NCI-H524 treated with DMSO at 0.1 percent for 48 hours (cell line): ENCODE results near the gene NFX1.

Experiments used
- DNase-seq: peaks from one replicate; lab custom pipeline; 2025; lab: John Stamatoyannopoulos, UW

The NFX1 gene

GRCh38 chr9:33267151-33267767, 23.1 kb upstream of the NFX1 start:
- DNase-seq, result no peak

GRCh38 chr9:33270146-33270545, 20.2 kb upstream of the NFX1 start:
- DNase-seq, result no peak

GRCh38 chr9:33272061-33272460, 18.3 kb upstream of the NFX1 start:
- no peak for DNase-seq

- DNase-seq, result no peak
These were observed 16.9 kb upstream of the NFX1 start for GRCh38 chr9:33273266-33273971.

GRCh38 chr9:33273972-33274328, 16.4 kb upstream of the NFX1 start:
- DNase-seq, result no peak

DNA sequence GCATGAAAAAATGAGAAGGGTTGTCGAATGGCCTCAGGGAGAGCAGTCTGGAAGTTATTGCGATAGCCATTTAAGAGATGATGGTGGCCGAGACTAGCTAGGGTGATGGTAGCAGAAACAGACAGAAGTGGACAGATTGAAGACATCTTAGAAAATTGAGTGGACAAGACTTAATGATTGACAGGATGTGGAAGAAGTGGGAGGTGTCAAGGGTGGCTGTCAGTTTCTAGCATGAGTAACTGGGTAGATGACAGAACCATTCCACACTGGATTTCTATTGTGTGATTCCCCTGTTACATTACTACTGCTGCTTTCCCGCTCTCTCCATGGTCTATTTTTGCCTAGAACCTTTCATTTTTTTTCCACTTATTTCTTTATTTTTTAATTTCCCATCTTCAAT, 12.8 kb upstream of the NFX1 start:
- DNase-seq, result no peak

DNA sequence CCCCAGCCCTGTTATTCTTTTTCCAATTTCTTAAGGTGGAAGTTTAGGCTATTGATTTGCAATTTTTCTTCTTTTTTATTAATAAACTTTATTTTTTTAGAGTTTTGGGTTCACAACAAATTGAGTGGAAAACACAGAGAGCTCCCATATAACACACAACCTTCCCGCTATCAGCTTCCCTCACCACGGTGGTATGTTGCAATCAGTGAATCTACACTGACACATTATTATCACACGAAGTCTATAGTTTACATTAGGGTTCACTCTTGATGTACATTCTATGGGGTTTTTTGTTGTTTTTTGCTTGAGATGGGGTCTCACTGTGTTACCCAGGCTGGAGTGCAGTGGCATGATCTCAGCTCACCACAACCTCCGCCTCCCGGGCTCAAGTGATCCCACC, 4.8 kb upstream of the NFX1 start:
- DNase-seq, result no peak

GRCh38 chr9:33287087-33287490, 3.2 kb upstream of the NFX1 start:
- no peak for DNase-seq

- no peak for DNase-seq
These were observed 2.1 kb upstream of the NFX1 start for GRCh38 chr9:33288235-33288634.

DNA sequence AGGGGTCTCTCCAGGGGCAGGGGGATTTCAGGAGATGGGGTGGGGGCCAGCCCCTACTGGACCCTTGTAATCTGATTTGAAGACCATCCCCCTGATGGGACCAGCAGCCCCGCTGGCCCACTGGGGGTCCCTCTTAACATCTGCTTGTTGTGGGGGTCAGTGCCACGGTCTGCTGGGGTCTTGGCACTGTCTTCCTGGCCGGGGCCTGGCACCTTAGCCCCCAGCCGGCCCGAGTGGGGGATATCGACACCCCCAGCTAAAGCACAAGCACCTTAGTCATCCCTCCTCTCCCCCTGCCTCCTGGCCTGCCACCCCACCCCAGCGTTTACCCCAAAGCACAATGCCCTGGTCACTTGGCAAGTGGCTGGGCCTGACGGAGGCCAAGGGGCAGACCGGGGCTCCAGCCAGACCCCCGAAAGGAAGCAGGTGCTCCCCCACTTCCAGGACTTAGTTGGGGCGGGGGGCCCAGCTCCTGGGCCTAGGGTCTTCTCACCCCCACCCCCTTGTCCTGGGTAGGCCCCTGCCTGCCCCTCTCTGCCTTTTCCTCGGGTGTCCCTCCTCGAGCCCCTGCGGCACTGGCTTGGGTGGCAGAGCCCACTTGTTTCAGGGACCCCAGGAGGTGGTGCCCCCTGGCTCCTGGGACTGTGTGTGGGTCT, 1.4 kb upstream of the NFX1 start:
- DNase-seq, result no peak

DNA sequence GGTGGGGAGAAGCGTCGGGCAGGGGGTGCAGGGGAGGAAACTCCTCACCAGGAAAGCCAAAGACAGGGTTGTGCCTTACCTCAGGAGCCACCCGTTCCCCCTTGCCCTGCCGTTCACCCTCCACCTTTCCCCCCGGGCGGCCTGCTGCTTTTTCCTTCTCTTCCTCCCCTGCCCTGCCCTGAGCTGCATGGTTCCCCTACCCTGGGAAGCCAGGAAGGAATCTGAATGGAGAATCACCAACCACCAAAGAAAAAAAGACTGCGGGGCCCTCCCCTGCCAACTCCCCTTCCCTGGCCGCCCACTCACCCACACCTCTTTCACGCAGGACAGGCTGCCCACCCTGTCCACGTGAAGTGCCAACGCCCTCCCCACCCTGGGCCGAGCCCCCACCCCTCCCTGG, 820 bp upstream of the NFX1 start:
- DNase-seq, result no peak

DNA sequence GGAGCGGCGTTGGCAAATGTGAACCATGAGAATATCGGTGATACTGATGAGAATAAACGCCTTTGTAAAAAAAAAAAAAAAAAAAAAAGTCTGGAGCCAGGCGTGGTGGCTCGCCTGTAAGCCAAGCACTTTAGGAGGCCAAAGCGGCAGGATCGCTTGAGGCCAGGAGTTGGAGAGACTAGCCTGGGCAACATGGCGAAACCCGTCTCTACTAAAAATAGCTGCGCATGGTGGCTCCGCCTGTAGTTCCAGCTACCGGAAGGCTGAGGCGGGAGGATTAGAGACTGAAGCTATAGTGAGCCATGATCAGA, 425 bp upstream of the NFX1 start:
- DNase-seq, result no peak

DNA sequence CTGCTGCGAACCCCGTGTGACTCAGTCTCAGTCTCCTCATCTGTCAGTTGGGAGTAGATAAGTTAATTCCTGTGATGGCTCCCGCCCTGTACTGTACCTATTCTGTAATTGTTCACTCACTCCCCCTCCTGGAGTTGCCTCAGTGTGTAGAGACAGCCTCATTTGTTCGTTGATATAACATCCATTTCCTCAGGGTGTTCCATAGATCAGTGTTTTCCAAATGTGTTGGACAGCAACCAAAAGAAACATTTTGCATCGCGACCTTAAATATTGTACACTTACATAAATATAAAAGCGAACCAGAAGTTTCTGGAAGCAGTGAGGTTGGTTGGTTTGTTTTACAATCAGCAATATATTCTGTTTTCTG, 698 bp downstream of the NFX1 start:
- no peak for DNase-seq

DNA sequence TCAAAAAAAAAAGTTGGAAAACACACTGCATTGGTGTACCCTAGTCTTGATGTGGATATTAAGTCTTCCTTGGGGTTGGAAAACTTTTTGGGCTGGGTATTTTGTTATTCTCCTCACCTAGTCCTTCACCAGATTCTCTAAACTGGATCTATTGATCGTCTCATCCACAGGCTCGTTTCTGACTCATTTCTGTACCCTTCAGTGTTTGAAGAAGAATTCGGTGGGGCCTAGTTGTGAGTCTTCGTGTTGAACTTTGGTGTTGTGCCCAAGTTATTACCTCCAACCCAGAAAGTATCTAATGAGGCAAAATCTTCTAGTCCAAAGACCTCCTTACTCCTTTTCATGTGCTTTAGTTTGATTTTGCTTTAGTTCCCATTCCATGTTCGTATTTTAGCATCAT, 1.6 kb downstream of the NFX1 start:
- no peak for DNase-seq

GRCh38 chr9:33293782-33294181, 3.5 kb downstream of the NFX1 start:
- DNase-seq, result no peak

- DNase-seq, result no peak
These were observed 4.5 kb downstream of the NFX1 start for GRCh38 chr9:33294670-33295432.

DNA sequence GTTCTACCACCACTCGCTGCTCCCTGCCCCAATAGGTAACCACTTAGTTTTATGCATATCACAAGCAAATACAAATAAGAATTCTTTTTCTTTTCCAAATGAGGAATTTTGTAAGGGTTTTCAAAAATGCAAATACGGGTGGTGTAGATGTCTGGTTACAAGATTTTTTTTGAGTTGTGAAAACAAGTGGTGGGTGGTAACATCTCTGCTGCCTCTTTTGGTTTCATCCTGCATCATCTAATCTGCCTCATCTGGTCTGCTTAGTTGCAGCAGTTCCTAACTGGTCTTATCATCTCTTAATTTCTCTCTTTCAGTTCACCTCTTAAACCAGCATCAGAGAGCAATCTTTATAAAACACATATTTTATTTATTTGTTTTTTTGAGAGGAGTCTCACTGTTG, 5.3 kb downstream of the NFX1 start:
- DNase-seq, result no peak

DNA sequence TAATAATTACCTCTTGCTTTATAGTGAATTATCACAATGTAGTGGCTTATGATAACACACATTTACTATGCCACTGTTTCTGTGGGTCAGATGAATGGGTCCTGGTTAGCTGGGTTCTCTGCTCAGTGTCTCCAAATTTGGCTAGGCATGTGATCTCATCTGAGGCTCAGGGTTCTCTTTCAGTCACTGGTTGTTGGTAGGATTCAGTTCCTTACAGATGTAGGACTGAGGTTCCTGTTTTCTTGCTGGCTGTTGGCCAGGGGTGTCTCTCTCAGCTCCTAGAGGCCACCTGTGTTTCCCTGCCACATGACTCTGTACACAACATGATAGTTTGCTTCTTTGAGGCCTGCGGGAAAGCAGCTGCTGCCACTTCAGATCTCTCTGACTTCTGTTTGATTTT, 7.1 kb downstream of the NFX1 start:
- peak; percentile 35 for DNase-seq

GRCh38 chr9:33300546-33300945, 10.2 kb downstream of the NFX1 start:
- no peak for DNase-seq

DNA sequence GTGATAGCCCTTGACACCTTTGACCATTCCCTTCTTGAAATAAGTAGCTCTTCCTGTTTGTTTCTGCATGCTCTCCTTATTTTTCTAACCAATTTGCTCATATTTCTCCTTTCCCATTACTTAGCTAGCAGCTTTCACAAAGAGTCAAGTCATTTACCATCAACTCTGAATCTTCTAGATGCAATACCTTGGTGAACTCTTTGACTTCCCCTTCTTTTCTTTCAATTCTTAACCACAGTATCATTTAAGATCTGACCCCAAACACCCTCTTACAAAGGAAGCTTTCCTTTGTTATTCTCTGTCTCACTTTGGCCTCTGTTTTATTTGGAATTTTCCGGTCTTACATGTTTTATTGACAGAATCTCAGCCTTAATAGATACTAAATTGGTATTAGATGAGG, 14.0 kb downstream of the NFX1 start:
- DNase-seq, result no peak

- no peak for DNase-seq
These were observed 15.7 kb downstream of the NFX1 start for GRCh38 chr9:33306037-33306436.

- DNase-seq, result no peak
These were observed 16.8 kb downstream of the NFX1 start for GRCh38 chr9:33307067-33307466.

DNA sequence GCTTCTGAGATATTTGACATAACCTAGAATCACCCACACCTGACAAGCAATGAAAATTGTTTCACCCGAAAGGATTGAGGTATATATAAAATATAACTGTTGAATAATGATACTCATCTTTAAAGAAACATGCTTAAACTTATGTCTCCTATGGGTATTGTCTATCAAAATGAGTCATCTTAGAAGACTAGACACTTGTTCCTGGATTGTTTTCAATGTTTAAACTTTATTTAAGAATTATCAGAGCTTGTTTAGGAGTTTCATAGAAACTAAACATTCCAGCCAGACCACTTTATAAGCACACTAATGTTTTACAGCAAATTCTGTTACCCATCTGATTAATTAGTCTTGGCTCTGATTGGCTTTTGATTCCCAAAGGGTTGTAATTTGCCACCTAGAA, 19.6 kb downstream of the NFX1 start:
- no peak for DNase-seq
